GM23248 (cell line): ENCODE measurements around the gene PRIMA1.

Experiments
- EZH2 ChIP-seq: fragments of 200-600 bp; sonication (generic); IDR thresholded peaks from 2 replicates; pipeline ENCODE4 v1.6.1; 2018; ENCODE audit warnings: antibody characterized with exemption, mild to moderate bottlenecking; ENCODE audit not compliant: insufficient read depth, poor library complexity, severe bottlenecking
- EZH2phosphoT487 ChIP-seq: fragments of 200-600 bp; sonication (generic); IDR thresholded peaks from 2 replicates; pipeline ENCODE4 v1.6.1; 2018; ENCODE audit warnings: antibody characterized with exemption, moderate library complexity, mild to moderate bottlenecking, low read depth; ENCODE audit not compliant: insufficient read depth

- TF ChIP-seq EZH2 = no peak
- no peak for TF ChIP-seq EZH2phosphoT487
Measured at GRCh38 chr14:93803408-93804318, 15.4 kb upstream of the PRIMA1 start.
